Left lung (tissue), 10 donors: ENCODE measurements around the gene HK1. TPM values are rescaled to one million over a fixed set of nuclear protein-coding genes. Genes with fewer than 3 reads are reported as not detected.

ENCODE experiments used
- ATAC-seq: fragments of 200-7000 bp; cut with Tn5 transposase; one replicate; pipeline ENCODE4 v1.9.1; 2020; ENCODE audit warnings: moderate library complexity
- DNase-seq, 4 donors: peaks; one replicate each; pipeline ENCODE4 v3.0.0-alpha.2; 2013 to 2020
- H3K27ac ChIP-seq, 2 donors: fragments of 200-600 bp; sonication (generic) in 1 of 2; one replicate each; pipeline versions ENCODE4 v1.5.0 to v1.8.0; 2020 to 2021
- H3K27me3 ChIP-seq, 2 donors: fragments of 200-600 bp; sonication (generic) in 1 of 2; one replicate each; pipeline versions ENCODE4 v1.5.0 to v1.8.0; 2020 to 2021
- H3K36me3 ChIP-seq, 2 donors: fragments of 200-600 bp; sonication (generic) in 1 of 2; one replicate each; pipeline versions ENCODE4 v1.5.0 to v1.8.0; 2020 to 2021
- H3K4me1 ChIP-seq, 2 donors: fragments of 200-600 bp; one replicate each; pipeline ENCODE4 v1.8.0; 2021
- H3K4me3 ChIP-seq, 2 donors: fragments of 200-600 bp; sonication (generic) in 1 of 2; one replicate each; pipeline versions ENCODE4 v1.5.0 to v1.8.0; 2020 to 2021; ENCODE audit warnings: mild to moderate bottlenecking in 1 of 2
- H3K9me3 ChIP-seq, 2 donors: fragments of 200-600 bp; sonication (generic) in 1 of 2; one replicate each; pipeline versions ENCODE4 v1.5.0 to v1.8.0; 2020 to 2021
- intact Hi-C, 2 donors: fragments of 100-400 bp; cut with DNase I; formaldehyde crosslinking; loops; one replicate each; pipeline versions ENCODE4 v1.11.2 to v1.14.2; 2022
- polyA plus RNA-seq, 6 donors: library from polyadenylated mRNA; unstranded; fragments of 120-200 nt; gene quantifications; one replicate each; pipeline ENCODE4 v1.2.1, GENCODE V29; 2013; ENCODE audit not compliant: insufficient read length in 6 of 6
- total RNA-seq, 2 donors: library from RNA; stranded (reverse); fragmentation: NEBNext Ultra II Directional; extraction: Animal tissue kit (Norgen Biotek cat#: 25700); gene quantifications; one replicate each; pipeline ENCODE4 v1.2.1, GENCODE V29; 2021
- TF ChIP-seq, protein P1 (sequence below), 2 donors: fragments of 200-600 bp; sonication (generic) in 1 of 2; IDR thresholded peaks; one replicate each; pipeline versions ENCODE4 v1.5.0 to v1.8.0; 2021; ENCODE audit warnings: antibody characterized with exemption in 2 of 2
- donor health status: DM: no; HTN: yes; CAD: no.
- donor health status: DM: no; HTN: no; CAD: no.

The HK1 gene
- total and polyA plus RNA-seq, 8 donors, result 51.5 to 126 (median 57.8) TPM

DNA sequence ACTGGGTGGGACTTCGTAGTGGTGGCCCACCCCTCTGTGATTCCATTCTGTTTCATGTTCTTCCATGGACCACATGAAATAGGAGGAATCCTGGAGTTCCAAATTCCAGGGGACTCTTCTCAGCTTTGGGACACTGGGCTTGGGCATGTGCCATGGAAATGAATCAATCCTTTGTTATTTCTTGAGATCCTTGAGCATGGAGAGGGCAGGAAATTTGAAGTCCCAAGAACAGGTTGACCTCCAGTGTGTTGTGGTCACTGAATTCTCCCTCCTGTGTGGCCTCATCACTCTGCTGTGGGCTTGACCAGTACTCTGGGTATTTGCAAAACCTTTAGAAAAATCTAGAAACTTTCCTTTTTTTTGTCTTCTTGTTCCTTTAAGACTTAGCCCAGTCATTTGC is 115.7 kb downstream of the HK1 start:
- DNase-seq (no peak), ATAC-seq (no peak)
- intact Hi-C loops, result loop anchor here (5.0 to 10.0 kb wide), 2 partner anchors 157 to 159 kb away; no protein-coding TSS in a partner anchor
- Histone ChIP-seq H3K9me3 (no peaks in the 10 kb centered on the region), H3K4me1 (peaks cover 0 to 12% of the 10 kb centered on the region in 2 donors), H3K27me3 (no peaks in the 10 kb centered on the region), H3K36me3 (peaks cover 0 to 97% of the 10 kb centered on the region in 2 donors), H3K4me3 (no peak overlapping the region), H3K27ac (no peak overlapping the region)
- TF ChIP-seq, protein P1, sequence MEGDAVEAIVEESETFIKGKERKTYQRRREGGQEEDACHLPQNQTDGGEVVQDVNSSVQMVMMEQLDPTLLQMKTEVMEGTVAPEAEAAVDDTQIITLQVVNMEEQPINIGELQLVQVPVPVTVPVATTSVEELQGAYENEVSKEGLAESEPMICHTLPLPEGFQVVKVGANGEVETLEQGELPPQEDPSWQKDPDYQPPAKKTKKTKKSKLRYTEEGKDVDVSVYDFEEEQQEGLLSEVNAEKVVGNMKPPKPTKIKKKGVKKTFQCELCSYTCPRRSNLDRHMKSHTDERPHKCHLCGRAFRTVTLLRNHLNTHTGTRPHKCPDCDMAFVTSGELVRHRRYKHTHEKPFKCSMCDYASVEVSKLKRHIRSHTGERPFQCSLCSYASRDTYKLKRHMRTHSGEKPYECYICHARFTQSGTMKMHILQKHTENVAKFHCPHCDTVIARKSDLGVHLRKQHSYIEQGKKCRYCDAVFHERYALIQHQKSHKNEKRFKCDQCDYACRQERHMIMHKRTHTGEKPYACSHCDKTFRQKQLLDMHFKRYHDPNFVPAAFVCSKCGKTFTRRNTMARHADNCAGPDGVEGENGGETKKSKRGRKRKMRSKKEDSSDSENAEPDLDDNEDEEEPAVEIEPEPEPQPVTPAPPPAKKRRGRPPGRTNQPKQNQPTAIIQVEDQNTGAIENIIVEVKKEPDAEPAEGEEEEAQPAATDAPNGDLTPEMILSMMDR (IDR thresholded peaks at IDR 0.05), result no peak

DNA sequence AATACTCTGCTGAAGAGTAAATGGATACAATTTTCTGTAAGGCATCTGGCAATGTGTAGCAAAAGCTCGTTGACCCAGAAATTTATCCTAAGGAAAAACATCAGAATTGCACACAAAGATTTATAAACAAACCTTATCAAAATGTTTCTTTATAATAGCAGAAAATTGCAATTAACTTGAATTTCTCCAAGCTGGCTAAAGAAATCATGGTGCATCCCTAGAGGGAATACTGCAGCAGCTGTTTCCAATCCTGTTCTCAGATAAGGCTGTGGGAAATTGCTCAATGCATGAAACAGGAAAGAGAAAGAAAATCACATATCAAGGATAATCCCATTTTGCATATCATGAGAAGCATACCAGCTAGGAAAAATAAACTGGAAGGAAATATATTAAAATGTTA is 119.7 kb downstream of the HK1 start:
- DNase-seq (peak in 2 of 4 donors; percentile 86 to 92), ATAC-seq (no peak)
- H3K9me3 ChIP-seq, result no peaks in the 10 kb centered on the region
- intact Hi-C loops, result loop anchor here in 1 of 2 donors (10.0 kb wide), 1 partner anchor 163 kb away; no protein-coding TSS in a partner anchor
- H3K4me3 ChIP-seq, result no peak overlapping the region
- TF ChIP-seq, protein P1 (IDR thresholded peaks at IDR 0.05), result no peak
- no peaks in the 10 kb centered on the region for H3K4me1 ChIP-seq
- H3K27me3 ChIP-seq, result no peaks in the 10 kb centered on the region
- peaks cover 0 to 100% of the 10 kb centered on the region in 2 donors for H3K36me3 ChIP-seq
- H3K27ac ChIP-seq, result no peak overlapping the region

DNA sequence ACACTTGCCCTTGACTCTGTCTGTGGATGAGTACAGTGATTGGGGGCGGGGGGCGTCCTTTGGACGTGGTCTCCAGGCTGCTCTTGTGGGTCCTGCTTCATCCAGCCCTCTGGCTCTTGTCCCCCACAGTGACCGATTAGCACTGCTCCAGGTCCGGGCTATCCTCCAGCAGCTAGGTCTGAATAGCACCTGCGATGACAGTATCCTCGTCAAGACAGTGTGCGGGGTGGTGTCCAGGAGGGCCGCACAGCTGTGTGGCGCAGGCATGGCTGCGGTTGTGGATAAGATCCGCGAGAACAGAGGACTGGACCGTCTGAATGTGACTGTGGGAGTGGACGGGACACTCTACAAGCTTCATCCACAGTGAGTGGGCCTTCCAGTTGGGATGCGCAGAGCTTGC is 120.2 kb downstream of the HK1 start:
- no peaks in the 10 kb centered on the region for H3K4me1 ChIP-seq
- H3K36me3 ChIP-seq, result peaks cover 0 to 100% of the 10 kb centered on the region in 2 donors
- no peaks in the 10 kb centered on the region for H3K9me3 ChIP-seq
- intact Hi-C loops, result loop anchor here in 1 of 2 donors (10.0 kb wide), 1 partner anchor 164 kb away; no protein-coding TSS in a partner anchor
- no peak overlapping the region for H3K27ac ChIP-seq
- no peaks in the 10 kb centered on the region for H3K27me3 ChIP-seq
- ATAC-seq (no peak), DNase-seq (no peak)
- TF ChIP-seq, protein P1 (IDR thresholded peaks at IDR 0.05), result no peak
- no peak overlapping the region for H3K4me3 ChIP-seq

DNA sequence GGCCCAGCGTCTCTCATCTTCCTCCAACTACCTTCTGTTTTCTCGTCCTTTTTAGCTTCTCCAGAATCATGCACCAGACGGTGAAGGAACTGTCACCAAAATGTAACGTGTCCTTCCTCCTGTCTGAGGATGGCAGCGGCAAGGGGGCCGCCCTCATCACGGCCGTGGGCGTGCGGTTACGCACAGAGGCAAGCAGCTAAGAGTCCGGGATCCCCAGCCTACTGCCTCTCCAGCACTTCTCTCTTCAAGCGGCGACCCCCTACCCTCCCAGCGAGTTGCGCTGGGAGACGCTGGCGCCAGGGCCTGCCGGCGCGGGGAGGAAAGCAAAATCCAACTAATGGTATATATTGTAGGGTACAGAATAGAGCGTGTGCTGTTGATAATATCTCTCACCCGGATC is 122.6 kb downstream of the HK1 start:
- TF ChIP-seq, protein P1 (IDR thresholded peaks at IDR 0.05), result no peak
- Histone ChIP-seq H3K27me3 (no peaks in the 10 kb centered on the region), H3K9me3 (no peaks in the 10 kb centered on the region), H3K27ac (no peak overlapping the region), H3K4me3 (no peak overlapping the region), H3K4me1 (peaks cover 0 to 6% of the 10 kb centered on the region in 2 donors), H3K36me3 (peaks cover 0 to 85% of the 10 kb centered on the region in 2 donors)
- no peak for DNase-seq
- intact Hi-C loops, result no loop called here
- no peak for ATAC-seq

DNA sequence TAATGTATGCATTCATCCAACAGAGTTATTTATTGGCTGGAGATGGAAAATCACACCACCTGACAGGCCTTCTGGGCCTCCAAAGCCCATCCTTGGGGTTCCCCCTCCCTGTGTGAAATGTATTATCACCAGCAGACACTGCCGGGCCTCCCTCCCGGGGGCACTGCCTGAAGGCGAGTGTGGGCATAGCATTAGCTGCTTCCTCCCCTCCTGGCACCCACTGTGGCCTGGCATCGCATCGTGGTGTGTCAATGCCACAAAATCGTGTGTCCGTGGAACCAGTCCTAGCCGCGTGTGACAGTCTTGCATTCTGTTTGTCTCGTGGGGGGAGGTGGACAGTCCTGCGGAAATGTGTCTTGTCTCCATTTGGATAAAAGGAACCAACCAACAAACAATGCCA is 123.1 kb downstream of the HK1 start:
- H3K9me3 ChIP-seq, result no peaks in the 10 kb centered on the region
- TF ChIP-seq, protein P1 (IDR thresholded peaks at IDR 0.05), result no peak
- peaks cover 0 to 80% of the 10 kb centered on the region in 2 donors for H3K36me3 ChIP-seq
- ATAC-seq, result no peak
- no peaks in the 10 kb centered on the region for H3K27me3 ChIP-seq
- H3K4me3 ChIP-seq, result no peak overlapping the region
- no peak overlapping the region for H3K27ac ChIP-seq
- H3K4me1 ChIP-seq, result peaks cover 0 to 11% of the 10 kb centered on the region in 2 donors
- DNase-seq, result no peak
- intact Hi-C loops, result no loop called here
